Smooth muscle cell (in vitro differentiated cells): ENCODE data around the gene SLC39A8. TPM values are rescaled to one million over a fixed set of nuclear protein-coding genes. Genes with fewer than 3 reads are reported as not detected.

Experiments used
- DNase-seq: peaks from one replicate; lab custom pipeline; 2025; ENCODE audit not compliant: unreplicated experiment; lab: John Stamatoyannopoulos, UW
- H2AFZ ChIP-seq: fragments of 200-600 bp; sonication (generic); 2 replicates; pipeline ENCODE4 v1.6.0; 2016; ENCODE audit warnings: antibody characterized with exemption, low read depth, mild to moderate bottlenecking
- H3F3A ChIP-seq: fragments of 200-600 bp; sonication (generic); 2 replicates; pipeline ENCODE4 v1.6.0; 2017; ENCODE audit warnings: antibody characterized with exemption, low read depth
- H3K27ac ChIP-seq: fragments of 200-600 bp; sonication (generic); 2 replicates; pipeline ENCODE4 v1.5.1; 2016; ENCODE audit warnings: low read depth, mild to moderate bottlenecking
- H3K27me3 ChIP-seq: fragments of 200-600 bp; sonication (generic); 2 replicates; pipeline ENCODE4 v1.6.1; 2016; ENCODE audit warnings: low read depth, mild to moderate bottlenecking
- H3K36me3 ChIP-seq: fragments of 200-600 bp; sonication (generic); 2 replicates; pipeline ENCODE4 v1.5.1; 2016; ENCODE audit warnings: low read depth
- H3K4me1 ChIP-seq: fragments of 200-600 bp; sonication (generic); 2 replicates; pipeline ENCODE4 v1.5.1; 2016; ENCODE audit warnings: low read depth
- H3K4me2 ChIP-seq: fragments of 200-600 bp; sonication (generic); 2 replicates; pipeline ENCODE4 v1.6.0; 2016; ENCODE audit warnings: mild to moderate bottlenecking
- H3K4me3 ChIP-seq: fragments of 200-600 bp; sonication (generic); 2 replicates; pipeline ENCODE4 v1.5.1; 2016; ENCODE audit warnings: mild to moderate bottlenecking
- H3K79me2 ChIP-seq: fragments of 200-600 bp; sonication (generic); 2 replicates; pipeline ENCODE4 v1.6.0; 2016; ENCODE audit warnings: low read depth, mild to moderate bottlenecking
- H3K9ac ChIP-seq: fragments of 200-600 bp; sonication (generic); 2 replicates; pipeline ENCODE4 v1.6.0; 2016; ENCODE audit warnings: low read depth
- H3K9me3 ChIP-seq: fragments of 200-600 bp; sonication (generic); replicated peaks from 2 replicates; pipeline ENCODE4 v1.5.1; 2016; ENCODE audit warnings: low read depth
- H4K20me1 ChIP-seq: fragments of 200-600 bp; sonication (generic); 2 replicates; pipeline ENCODE4 v1.6.0; 2016; ENCODE audit warnings: low read depth
- WGBS: methylation state at CpG from one replicate; pipeline ENCODE4 v1.1.7; 2016; ENCODE audit warnings: low lambda C conversion rate; 5-methylcytosine and 5-hydroxymethylcytosine counted together
- polyA plus RNA-seq: library from polyadenylated mRNA; unstranded; fragments of >200 nt; fragmentation: Nextera tagmentation; extraction: Ambion mirVana; gene quantifications from 2 replicates; pipeline ENCODE4 v1.2.1, GENCODE V29; 2016
- total RNA-seq: library from RNA; depleted of rRNA; stranded (reverse); fragments of >200 nt; gene quantifications from 2 replicates; pipeline ENCODE4 v1.2.3, GENCODE V29; 2014
- TF ChIP-seq, protein P1 (sequence below): fragments of 200-600 bp; sonication (generic); IDR thresholded peaks from 2 replicates; pipeline ENCODE4 v1.5.1; 2017; ENCODE audit warnings: borderline replicate concordance, mild to moderate bottlenecking, antibody characterized with exemption; ENCODE audit not compliant: insufficient read depth, poor library complexity, severe bottlenecking

SLC39A8 gene
- total and polyA plus RNA-seq, 2 experiments from 2014 or later: 3.7 to 16.1 TPM

DNA sequence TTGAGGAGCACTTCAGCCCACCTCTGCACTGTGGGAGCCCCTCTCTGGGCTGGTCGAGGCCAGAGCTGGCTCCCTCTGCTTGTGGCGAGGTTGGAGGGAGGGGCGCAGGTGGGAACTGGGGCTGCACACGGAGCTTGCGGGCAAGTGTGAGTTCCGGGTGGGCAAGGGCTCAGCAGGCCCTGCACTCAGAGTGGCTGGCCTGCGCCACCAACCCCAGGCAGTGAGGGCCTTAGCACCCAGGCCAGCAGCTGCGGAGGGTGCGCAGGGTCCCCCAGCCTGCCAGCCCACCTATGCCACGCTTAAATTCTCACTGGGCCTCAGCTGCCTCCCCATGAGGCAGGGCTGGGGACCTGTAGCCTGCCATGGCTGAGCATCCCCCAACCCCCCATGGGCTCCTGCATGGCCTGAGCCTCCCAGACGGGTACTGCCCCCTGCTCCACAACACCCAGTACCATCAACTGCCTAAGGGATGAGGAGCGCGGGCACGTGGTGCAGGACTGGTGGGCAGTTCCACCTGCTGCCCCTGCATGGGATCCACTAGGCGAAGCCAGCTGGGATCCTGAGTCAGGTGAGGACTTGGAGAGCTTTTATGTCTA, 110.9 kb downstream of the SLC39A8 start:
- whole genome bisulfite sequencing: 93% methylated on average over 14 of the region's 15 CpGs
- H2AFZ ChIP-seq: no peak overlapping the region
- DNase-seq: no peak
- no peaks in the 10 kb centered on the region for H3K27me3 ChIP-seq
- no peaks in the 10 kb centered on the region for H3K4me1 ChIP-seq
- H3K79me2 ChIP-seq: no peaks in the 10 kb centered on the region
- H4K20me1 ChIP-seq: no peaks in the 10 kb centered on the region
- no peak overlapping the region for H3K9ac ChIP-seq
- no peak overlapping the region for H3K4me3 ChIP-seq
- H3K36me3 ChIP-seq: no peaks in the 10 kb centered on the region
- no peak overlapping the region for H3K4me2 ChIP-seq
- TF ChIP-seq, protein P1, sequence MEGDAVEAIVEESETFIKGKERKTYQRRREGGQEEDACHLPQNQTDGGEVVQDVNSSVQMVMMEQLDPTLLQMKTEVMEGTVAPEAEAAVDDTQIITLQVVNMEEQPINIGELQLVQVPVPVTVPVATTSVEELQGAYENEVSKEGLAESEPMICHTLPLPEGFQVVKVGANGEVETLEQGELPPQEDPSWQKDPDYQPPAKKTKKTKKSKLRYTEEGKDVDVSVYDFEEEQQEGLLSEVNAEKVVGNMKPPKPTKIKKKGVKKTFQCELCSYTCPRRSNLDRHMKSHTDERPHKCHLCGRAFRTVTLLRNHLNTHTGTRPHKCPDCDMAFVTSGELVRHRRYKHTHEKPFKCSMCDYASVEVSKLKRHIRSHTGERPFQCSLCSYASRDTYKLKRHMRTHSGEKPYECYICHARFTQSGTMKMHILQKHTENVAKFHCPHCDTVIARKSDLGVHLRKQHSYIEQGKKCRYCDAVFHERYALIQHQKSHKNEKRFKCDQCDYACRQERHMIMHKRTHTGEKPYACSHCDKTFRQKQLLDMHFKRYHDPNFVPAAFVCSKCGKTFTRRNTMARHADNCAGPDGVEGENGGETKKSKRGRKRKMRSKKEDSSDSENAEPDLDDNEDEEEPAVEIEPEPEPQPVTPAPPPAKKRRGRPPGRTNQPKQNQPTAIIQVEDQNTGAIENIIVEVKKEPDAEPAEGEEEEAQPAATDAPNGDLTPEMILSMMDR: no peak
- H3K9me3 ChIP-seq: no peaks in the 10 kb centered on the region
- H3K27ac ChIP-seq: no peak overlapping the region
- no peaks in the 10 kb centered on the region for H3F3A ChIP-seq

DNA sequence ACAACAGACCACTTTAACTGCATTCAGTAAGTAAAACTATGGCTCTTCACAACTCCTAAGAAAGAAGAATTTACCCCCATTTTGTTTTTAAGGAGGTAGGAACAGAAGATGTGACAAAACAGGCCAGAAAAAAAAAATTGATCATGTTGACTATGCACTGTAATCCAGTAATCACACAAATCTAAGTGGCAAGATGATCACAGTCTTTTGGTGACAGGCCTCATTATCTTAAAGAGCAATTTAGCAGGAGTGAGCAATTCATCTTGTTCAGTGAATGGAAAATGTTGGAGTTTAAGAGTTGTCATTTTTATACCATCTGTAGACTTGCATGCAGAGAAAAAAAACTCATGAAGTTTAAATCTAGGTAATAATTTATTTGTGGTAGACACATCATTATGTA, 115.1 kb downstream of the SLC39A8 start:
- H3K4me1 ChIP-seq: no peaks in the 10 kb centered on the region
- H3K4me3 ChIP-seq: no peak overlapping the region
- DNase-seq: no peak
- H3K9me3 ChIP-seq: no peaks in the 10 kb centered on the region
- H3F3A ChIP-seq: no peaks in the 10 kb centered on the region
- H4K20me1 ChIP-seq: no peaks in the 10 kb centered on the region
- peak overlapping the region; percentile 37 for H2AFZ ChIP-seq
- no peaks in the 10 kb centered on the region for H3K36me3 ChIP-seq
- H3K9ac ChIP-seq: no peak overlapping the region
- no peaks in the 10 kb centered on the region for H3K79me2 ChIP-seq
- H3K27ac ChIP-seq: no peak overlapping the region
- no peak overlapping the region for H3K4me2 ChIP-seq
- TF ChIP-seq, protein P1: no peak
- H3K27me3 ChIP-seq: no peaks in the 10 kb centered on the region

DNA sequence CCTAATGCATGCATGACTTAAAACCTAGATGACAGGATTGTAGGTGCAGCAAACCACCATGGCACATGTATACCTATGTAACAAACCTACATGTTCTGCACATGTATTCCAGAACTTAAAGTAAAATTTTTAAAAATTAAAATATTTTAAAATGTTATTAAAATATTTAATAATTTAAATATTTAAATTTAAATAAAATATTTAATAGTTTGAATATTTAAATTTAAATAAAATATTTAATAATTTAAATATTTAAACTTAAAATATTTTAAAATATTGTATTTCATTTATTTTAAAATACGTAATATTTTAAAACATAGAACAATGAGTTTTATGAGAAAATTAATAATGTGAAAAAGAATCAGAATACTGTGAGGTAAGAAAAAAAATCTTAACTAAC, 117.9 kb downstream of the SLC39A8 start:
- DNase-seq: no peak
- no peaks in the 10 kb centered on the region for H3K9me3 ChIP-seq
- H3K9ac ChIP-seq: no peak overlapping the region
- H3F3A ChIP-seq: no peaks in the 10 kb centered on the region
- H3K4me3 ChIP-seq: no peak overlapping the region
- H3K36me3 ChIP-seq: no peaks in the 10 kb centered on the region
- H3K4me1 ChIP-seq: no peaks in the 10 kb centered on the region
- no peak overlapping the region for H3K27ac ChIP-seq
- 98% methylated on average over 1 of the region's 1 CpG for WGBS
- H3K27me3 ChIP-seq: no peaks in the 10 kb centered on the region
- no peak overlapping the region for H2AFZ ChIP-seq
- H3K4me2 ChIP-seq: no peak overlapping the region
- TF ChIP-seq, protein P1: no peak
- no peaks in the 10 kb centered on the region for H3K79me2 ChIP-seq
- no peaks in the 10 kb centered on the region for H4K20me1 ChIP-seq

DNA sequence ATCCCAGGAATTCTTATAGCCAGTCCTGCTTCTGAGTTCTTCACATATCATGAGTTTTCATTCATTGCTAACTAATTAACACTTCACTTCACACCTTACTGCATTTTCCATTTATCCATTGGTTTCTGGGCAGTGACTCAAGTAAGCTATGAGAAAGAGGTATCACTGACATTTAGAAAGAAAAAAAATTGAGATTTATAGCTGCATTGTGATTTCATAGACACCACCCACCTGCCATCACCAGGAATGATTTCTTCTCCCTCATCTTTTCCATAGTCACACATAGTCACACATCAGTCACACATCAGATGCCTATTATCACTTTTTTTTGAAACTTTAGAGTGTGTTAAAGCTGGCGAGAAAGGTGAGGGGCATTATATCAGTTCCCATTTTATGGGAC, 121.8 kb downstream of the SLC39A8 start:
- Histone ChIP-seq H3K79me2 (no peaks in the 10 kb centered on the region), H2AFZ (no peak overlapping the region), H3K9ac (no peak overlapping the region), H3K9me3 (no peaks in the 10 kb centered on the region), H3K4me3 (no peak overlapping the region), H3K27ac (no peak overlapping the region), H4K20me1 (no peaks in the 10 kb centered on the region), H3K4me1 (peaks cover 3% of the 10 kb centered on the region), H3K27me3 (no peaks in the 10 kb centered on the region), H3K36me3 (no peaks in the 10 kb centered on the region), H3K4me2 (no peak overlapping the region), H3F3A (no peaks in the 10 kb centered on the region)
- DNase-seq: no peak
- 100% methylated on average over 1 of the region's 1 CpG for WGBS
- TF ChIP-seq, protein P1: no peak
